Measurements from ENCODE around the gene CNN2.

Gene CNN2

DNA sequence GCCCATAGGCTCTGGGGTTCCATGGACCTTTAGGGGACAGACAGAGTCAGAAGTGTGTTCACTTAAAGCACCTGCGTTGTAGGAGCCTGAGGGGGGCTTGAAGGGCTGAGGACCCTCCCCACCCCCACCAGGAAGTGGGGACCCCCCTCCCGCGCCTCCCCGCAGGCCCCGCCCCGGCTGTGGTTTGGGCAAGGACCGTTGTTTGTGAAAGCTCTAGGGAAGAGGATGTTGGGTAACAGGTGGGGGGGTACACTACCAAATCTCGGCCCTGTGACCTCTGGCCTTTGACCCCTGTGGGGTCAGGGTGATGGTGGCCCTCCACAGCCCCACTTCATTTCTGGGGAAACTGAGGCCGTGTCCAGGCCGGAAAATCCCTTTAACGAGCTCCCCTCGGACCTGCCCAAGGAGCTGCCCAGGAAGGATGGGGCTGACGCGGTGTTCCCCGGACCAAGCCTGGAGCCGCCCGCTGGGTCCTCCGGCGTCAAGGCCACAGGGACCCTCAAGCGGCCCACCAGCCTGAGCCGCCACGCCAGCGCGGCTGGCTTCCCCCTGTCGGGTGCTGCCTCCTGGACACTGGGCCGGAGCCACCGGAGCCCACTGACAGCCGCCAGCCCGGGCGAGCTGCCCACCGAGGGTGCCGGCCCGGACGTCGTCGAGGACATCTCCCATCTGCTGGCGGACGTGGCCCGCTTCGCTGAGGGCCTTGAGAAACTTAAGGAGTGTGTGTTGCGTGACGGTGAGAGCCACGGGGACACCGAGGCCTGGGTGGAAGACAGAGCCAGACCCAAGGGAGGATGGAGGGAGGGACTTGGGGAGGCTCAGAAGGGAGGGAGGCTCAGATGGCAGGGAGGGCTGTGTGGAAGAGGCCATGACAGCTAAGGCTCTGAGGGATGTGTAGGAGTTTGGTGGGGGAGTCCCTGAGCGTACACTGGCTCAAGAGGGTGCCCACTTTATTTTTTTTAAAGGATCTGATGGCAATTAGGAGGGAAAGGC lies 41.9 kb downstream of the CNN2 start:
- DNase-seq: no peak

DNA sequence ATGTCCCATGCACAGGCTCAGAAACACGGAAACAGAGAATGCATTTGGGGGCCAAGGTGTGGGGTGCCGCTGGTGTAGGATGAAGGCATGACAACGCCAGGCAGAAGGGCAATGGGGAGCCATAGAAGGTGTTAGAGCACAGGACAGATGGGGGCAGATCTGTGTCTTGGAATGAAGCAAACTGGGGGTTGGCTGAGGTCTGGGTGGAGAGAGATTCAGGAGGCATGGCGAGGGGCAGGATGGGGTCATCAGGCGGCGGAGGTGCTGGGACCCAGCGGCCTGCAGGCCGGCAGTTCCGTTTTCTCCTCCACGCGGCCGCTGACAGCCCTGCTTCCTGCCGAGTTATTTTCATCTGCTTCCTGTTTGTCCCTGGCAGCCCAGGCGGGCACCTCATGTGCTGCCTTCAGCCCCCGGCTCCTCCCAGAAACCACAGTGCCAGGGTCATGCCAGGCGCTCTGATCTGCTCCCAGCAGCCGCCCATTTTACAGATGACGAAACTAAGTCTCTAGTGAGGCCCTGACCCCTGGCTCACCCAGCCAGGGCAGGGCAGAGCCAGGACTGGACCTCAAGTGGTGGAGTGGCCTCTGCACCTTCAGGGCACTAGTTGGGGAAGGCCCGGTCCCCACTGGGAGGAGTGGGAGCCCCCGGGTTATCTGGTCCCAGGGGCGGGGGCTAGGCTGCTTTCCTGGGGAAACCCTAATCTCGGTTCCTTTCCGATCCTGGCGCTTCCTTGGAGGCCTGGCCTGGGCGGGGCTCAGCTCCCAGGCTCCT lies 42.8 kb downstream of the CNN2 start:
- DNase-seq: no peak

DNA sequence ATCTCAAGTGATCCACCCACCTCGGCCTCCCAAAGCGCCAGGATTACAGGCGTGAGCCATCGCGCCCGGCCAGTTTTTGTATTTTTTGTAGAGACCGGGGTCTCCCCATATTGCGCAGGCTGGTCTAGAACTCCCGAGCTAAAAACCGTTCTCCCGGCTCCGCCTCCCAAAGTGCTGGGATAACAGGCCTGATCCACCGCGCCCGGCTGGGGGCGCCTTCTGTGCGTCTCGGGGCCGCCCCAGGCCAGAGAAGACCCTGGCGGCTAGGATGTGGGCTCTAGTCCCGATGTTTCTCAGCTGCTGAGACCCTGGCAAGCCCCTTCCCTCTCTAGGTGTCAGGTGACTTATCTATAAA lies 44.1 kb downstream of the CNN2 start:
- no peak for DNase-seq

DNA sequence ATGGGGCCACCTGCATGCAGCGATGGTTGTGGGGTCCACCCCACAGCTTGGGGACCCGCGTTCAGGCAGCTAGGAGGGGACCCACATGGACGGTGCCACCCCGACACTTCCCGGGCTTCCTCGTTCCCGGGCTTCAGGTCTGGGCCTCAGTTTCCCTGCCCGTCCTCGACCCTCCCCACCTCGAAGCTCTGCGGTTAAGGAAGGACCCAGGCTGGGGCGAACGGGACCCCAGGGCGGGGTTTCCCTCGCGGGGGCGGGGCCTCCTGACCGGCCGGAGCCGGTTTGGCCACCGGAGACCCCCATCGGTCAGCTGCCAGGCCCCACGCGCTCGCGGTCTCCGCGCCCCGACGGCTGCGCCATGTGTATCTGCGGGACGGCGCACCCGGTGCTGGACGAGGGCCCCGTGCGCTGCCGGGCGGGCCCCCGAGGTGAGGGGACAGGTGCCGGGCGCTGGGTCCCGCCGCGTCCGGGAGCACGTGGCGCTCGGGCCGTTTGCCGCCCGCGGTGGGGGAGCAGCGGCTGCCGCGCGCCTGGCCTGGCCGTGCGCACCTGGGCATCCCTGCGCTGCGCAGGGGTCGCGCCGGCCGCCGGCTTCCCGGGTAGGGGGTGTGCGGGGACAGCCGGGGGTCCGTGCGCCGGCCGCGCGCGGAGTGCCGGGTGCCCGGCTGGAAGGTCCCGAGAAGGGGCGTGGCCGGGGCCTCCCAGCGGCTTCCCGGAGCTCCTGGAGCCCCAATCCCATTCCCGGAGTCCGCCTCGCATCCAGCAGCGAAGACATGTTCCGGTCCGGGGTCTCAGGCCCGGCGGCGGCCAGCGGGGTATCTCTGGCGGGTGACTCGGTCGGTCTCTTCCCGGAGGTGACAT lies 44.8 kb downstream of the CNN2 start:
- no peak for DNase-seq

DNA sequence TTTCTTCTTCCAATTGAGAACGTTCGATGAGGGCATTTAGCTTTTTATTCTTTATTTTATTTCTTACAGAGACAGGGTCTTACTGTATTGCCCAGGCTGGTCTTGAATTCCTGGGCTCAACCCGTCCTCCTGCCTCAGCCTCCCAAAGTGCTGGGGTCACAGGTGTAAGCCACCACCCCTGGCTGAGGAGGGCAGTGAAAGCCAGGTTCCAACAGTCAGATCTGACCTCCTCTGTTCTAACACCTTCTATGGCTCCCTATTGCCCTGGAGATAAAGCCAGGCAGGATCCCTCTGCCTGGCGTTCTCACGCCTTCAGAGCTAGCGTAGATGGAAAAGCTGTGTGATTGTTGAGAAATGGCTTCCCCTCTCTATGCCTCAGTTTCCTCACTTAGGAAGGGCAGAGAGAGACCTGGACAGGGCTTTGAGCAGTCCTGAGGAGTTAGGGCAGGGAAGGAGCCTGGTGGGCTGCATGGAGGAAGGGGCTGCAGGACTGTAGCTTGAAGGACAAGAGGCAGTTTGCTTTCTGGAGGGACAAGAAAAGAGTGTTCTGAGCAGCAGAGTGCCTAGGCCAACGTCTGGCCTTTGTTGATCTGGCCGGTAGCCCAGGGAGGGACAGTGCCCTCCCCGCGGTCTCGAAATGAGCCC lies 46.1 kb downstream of the CNN2 start:
- DNase-seq: no peak

DNA sequence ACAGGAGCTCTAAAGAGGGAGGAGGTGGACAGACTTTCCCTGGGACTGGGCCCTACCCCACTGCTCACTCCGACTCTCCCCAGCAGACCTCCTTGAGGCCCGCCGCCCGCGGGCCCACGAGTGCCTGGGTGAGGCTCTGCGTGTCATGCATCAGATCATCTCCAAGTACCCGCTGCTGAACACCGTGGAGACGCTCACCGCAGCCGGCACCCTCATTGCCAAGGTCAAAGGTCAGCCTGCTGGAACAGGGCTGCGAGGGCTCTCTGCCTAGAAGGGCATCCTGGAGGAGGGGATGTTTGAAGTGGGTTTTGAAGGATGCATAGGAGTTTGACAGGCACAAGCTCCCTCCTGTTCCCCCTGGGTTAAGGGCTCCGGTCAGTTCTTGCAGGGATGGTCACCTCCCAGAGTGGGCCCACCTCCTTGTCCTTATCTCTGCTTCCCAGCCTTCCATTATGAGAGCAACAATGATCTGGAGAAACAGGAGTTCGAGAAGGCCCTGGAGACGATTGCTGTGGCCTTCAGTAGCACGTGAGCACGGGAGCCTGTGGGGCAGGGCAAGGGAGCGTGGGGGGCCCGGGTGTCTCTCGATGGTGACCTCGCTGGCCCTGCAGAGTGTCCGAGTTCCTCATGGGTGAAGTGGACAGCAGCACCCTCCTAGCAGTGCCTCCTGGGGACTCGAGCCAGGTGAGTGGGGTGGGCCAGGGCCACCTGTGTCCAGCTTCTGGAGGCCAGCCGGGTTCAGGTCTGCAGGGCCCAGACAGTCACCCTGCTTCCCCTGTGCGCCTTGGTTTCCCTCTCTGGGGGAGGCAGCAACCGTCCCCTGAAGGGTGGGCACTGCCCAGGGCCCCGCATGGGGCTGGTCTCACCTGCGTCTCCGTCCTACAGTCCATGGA lies 46.9 kb downstream of the CNN2 start:
- no peak for DNase-seq

DNA sequence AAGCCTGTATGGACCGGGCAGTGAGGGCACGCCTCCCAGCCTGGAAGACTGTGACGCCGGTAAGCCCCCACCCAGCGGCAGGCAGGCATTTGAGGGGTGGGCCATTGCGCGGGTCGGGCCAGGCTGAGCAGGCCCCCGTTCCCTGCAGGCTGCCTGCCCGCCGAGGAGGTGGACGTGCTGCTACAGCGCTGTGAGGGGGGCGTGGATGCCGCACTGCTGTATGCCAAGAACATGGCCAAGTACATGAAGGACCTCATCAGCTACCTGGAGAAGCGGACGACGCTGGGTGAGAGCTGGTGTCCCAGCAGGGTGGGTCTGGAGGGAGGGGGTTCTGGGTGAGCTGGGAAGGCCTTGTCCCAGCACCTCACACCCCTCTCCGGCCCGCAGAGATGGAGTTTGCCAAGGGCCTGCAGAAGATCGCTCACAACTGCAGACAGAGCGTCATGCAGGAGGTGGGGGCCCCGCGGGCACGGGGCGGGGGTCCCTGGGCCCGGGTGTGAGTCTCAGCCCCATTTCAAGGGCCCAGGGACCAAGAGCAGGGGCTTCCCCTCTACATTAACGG lies 47.6 kb downstream of the CNN2 start:
- DNase-seq: no peak

DNA sequence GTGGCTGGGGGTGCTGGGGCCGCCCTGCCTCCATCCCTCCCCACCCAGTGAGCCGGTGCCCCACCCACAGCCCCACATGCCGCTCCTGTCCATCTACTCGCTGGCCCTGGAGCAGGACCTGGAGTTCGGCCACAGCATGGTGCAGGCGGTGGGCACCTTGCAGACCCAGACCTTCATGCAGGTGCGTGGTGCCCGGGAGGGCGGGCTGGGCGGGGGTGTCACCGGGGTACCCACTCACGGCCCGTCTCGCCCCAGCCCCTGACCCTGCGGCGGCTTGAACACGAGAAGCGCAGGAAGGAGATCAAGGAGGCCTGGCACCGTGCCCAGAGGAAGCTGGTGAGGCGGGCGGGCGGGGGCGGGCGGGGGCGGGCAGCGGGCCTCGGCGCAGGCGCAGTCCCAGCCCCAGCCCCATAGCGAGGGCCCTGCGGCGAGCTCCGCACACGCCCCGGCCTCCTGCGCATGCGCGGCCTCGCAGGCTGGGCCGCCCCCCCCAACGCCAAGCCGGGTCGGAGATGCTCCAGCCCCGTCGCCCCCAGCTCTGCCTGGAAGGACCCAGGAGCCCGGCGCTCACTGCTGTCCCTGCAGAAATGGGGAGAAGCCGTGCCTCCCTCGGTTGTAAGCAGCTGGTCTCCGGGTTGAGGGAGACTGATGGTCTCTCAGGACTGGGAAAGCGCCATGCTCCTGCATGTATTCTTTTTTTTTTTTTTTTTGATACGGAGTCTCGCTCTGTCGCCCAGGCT lies 48.3 kb downstream of the CNN2 start:
- peak; percentile 67 for DNase-seq

DNA sequence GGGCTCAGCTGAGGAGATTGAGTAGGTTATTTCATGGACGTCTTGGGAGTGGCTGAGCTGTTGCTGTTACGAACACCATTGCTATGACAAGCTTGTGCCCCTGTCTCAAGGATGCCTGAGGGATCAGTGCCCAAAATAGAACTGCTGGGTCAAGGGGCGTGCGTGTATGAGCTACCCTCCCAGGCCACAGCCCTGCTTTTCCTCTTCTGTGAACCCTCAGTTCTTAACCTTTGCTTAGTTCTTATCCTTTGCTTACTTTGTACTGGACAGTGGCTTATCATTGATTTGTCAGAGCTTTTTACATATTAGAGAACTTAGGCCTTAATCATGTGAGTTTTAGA lies 49.6 kb downstream of the CNN2 start:
- DNase-seq: no peak

DNA sequence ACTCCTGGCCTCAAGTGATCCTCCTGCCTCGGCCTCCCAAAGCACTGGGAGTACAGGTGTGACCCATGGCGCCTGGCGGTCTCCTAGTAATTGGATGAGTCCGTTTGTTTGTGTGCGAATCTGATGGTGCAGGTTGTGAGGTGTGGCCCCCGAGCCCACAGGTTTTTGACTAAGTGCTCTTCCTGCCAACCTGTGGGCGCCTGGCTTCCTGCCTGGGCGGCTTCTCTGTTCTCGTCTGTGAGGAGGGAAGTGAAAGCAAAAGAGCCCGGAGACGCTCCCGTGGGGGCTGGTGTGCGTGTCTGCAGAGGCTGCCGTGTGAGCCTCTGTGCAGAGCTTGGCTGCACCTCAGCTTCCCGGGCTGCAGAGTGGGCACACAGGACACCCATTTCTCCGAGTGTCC lies 50.5 kb downstream of the CNN2 start:
- no peak for DNase-seq

DNA sequence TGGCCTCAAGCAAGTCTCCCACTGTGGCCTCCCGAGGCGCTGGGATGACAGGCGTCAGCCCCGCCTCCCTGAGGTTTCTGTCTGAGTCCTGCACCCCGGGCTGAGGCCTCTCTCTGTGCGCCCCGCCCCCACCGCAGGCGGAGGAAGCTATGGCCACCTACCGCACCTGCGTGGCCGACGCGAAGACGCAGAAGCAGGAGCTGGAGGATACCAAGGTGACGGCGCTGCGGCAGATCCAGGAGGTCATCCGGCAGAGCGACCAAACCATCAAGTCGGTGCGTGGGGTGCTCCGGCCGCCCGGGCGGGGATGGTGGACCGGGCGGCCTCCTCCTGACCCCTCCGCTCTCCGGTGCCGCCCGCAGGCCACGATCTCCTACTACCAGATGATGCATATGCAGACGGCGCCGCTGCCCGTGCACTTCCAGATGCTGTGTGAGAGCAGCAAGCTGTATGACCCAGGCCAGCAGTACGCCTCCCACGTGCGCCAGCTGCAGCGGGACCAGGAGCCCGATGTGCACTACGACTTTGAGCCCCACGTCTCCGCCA lies 53.2 kb downstream of the CNN2 start:
- no peak for DNase-seq

DNA sequence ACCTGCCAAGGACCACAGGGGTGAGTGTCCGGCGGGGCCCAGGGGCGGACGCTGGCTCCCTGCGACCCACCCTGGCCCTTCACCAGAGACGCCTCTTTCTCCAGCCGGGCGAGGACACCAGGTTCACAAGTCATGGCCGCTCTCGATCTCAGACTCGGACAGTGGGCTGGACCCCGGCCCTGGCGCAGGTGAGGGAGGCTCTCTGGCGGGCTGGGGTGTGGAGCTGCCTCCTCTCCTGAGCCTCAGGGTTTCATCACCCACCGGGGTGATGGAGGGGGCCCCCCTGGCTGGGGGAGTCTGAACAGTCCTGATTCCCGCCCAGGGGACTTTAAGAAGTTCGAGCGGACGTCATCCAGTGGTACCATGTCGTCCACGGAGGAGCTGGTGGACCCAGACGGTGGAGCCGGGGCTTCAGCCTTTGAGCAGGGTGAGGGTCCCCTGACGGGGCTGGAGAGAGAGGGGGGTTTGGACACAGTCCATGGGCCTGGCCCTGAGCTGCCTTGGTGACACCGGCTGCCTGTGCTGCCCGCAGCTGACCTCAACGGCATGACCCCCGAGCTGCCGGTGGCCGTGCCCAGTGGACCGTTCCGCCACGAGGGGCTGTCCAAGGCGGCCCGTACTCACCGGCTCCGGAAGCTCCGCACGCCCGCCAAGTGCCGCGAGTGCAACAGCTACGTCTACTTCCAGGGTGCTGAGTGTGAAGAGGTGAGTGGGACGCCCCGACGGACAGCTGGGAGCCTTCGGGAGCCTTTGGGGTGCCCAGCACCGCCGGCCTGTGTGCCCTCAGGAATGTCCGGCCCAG lies 54.2 kb downstream of the CNN2 start:
- no peak for DNase-seq

DNA sequence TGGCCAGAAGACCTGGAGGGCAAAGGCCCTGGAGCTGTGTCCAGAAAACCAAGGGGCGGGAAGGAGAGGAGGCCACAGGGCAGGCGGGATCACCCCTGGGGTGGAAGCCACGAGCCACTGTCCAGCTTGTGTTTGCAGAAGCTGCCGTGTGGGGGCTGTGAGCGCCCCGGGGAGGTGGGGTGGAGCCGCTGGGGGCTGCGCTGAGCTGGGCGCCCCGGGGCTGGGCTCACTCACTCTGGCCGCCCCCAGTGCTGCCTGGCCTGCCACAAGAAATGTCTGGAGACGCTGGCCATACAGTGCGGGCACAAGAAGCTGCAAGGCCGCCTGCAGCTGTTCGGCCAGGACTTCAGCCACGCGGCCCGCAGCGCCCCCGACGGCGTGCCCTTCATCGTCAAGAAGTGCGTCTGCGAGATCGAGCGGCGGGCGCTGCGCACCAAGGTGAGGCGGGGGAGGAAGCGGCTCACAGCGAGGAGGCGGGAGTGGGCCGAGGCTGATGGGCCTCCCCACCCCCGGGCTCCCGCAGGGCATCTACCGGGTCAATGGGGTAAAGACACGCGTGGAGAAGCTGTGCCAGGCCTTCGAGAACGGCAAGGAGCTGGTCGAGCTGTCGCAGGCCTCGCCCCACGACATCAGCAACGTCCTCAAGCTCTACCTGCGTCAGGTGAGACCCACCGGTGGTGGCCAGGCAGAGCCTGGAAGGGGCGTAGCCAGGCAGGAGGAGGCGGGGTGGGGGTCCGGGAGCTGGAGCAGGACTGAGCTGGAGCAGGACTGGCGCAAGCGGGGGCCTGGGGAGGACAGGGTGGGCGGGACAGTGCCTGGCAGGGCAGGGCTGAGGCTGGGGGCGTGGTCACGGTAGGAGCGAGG lies 55.1 kb downstream of the CNN2 start:
- DNase-seq: no peak

DNA sequence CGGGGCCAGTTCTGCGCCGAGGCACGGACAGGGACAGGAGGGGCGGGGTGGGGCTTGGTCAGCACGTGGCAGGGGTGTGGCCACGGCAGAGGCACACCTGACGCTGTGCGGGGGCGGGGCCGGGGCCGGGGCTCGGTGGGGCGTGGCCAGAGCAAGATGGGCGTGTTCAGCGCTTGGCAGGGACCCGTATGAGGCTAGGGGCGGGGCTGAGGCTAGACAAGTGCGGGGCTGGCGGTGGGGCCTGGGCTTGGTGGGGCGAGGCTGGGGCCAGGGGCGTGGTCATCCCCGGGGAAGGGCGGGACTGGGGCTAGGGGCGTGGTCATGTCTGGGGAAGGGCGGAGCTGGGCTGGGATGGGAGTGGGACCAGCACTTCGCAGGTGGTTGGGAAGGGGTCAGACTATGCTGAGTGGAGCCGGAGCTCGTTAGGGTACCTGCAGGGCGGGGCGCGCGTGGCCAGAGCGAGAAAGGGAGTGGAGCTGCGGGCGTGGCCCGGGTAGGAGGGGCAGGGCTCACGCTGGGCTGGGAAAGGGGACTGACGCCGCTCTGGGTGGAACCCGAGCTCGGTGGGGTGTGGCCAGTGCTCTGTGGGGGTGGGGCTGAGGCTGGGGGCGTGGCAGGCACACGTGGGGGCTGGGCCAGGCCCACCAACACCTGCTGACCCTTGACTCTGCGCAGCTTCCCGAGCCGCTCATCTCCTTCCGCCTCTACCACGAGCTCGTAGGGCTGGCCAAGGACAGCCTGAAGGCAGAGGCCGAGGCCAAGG lies 55.9 kb downstream of the CNN2 start:
- DNase-seq: peak; percentile 67

DNA sequence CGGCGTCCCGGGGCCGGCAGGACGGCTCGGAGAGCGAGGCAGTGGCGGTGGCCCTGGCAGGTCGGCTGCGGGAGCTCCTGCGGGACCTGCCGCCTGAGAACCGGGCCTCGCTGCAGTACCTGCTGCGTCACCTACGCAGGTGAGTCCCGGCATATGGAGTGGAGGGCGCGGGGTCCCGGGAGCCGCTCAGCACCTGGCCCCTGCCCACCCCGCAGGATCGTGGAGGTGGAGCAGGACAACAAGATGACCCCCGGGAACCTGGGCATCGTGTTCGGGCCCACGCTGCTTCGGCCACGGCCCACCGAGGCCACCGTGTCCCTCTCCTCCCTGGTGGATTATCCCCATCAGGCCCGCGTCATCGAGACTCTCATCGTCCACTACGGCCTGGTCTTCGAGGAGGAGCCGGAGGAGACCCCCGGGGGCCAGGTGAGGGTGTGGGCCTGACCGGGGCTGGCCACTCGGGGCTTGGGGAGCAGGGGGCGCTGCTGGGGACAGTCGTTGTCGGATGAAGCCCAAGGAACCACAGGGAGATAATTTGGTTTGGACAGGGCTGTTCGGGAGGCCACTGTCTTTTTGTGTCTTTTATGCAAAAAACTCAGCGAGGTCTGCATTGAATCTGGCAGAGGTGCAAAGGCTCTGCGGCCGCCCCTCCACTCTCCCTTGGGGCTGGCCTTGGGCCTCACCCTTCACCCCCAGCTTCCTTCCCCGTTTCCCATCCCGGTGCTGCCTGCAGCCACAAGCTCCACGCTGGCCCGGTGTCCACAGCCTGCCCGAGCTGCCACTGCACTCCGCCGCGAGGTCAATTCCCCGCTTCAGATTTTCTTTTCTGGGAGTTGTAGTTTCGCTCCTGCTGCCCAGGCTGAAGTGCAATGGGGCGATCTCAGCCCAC lies 56.8 kb downstream of the CNN2 start:
- DNase-seq: no peak

Measured in NCI-H1436 treated with DMSO at 0.1 percent for 48 hours (cell line).